SK-N-SH treated with all-trans-retinoic acid at 6 μM for 48 hours (cell line): ENCODE results near the gene PRKCB.
A peak's percentile ranks its signal among the peaks of the same experiment; 100 is the strongest.

Experiments
- ATAC-seq: fragments of 200-7000 bp; cut with Tn5 transposase; 3 replicates; pipeline ENCODE4 v1.9.1; 2020; ENCODE audit warnings: mild to moderate bottlenecking, moderate library complexity
- ARNTL ChIP-seq: fragments of 450-650 bp; formaldehyde crosslinking; IDR thresholded peaks from 2 replicates; pipeline ENCODE4 v1.5.0; 2020; ENCODE audit warnings: low read depth, mild to moderate bottlenecking, moderate library complexity, borderline replicate concordance
- BACH2 ChIP-seq: fragments of 250-450 bp; sonication (Bioruptor Pico); IDR thresholded peaks from 2 replicates; pipeline ENCODE4 v1.9.0; 2021; ENCODE audit warnings: mild to moderate bottlenecking, borderline replicate concordance
- CREB5 ChIP-seq: fragments of 250-450 bp; sonication (Bioruptor Pico); IDR thresholded peaks from 2 replicates; pipeline ENCODE4 v1.5.1; 2020; ENCODE audit warnings: low read depth, mild to moderate bottlenecking, moderate library complexity
- CSRNP3 ChIP-seq: fragments of 250-450 bp; sonication (Bioruptor Pico); IDR thresholded peaks from 2 replicates; pipeline ENCODE4 v1.5.1; 2021; ENCODE audit warnings: mild to moderate bottlenecking, moderate library complexity
- ESRRG ChIP-seq: fragments of 250-450 bp; sonication (Bioruptor Pico); IDR thresholded peaks from 2 replicates; pipeline ENCODE4 v1.6.1; 2021; ENCODE audit warnings: mild to moderate bottlenecking
- GLIS3 ChIP-seq: fragments of 250-450 bp; sonication (Bioruptor Pico); IDR thresholded peaks from 2 replicates; pipeline ENCODE4 v1.5.0; 2020; ENCODE audit warnings: mild to moderate bottlenecking, moderate library complexity
- ISL1 ChIP-seq: fragments of 250-450 bp; sonication (Bioruptor Pico); IDR thresholded peaks from 2 replicates; pipeline ENCODE4 v2.1.2; 2022; ENCODE audit warnings: mild to moderate bottlenecking, moderate library complexity
- OSR1 ChIP-seq: fragments of 250-450 bp; sonication (Bioruptor Pico); IDR thresholded peaks from 2 replicates; pipeline ENCODE4 v1.8.0; 2022; ENCODE audit warnings: moderate library complexity, mild to moderate bottlenecking, inconsistent platforms
- PATZ1 ChIP-seq: fragments of 250-450 bp; sonication (Bioruptor Pico); IDR thresholded peaks from 2 replicates; pipeline ENCODE4 v1.8.0; 2020; ENCODE audit warnings: mild to moderate bottlenecking, moderate library complexity, borderline replicate concordance
- POU6F1 ChIP-seq: fragments of 250-450 bp; sonication (Bioruptor Pico); IDR thresholded peaks from 2 replicates; pipeline ENCODE4 v1.8.0; 2021; ENCODE audit warnings: low read depth, mild to moderate bottlenecking, moderate library complexity, borderline replicate concordance
- PPARA ChIP-seq: fragments of 250-450 bp; sonication (Bioruptor Pico); IDR thresholded peaks from 2 replicates; pipeline ENCODE4 v1.5.0; 2020; ENCODE audit warnings: mild to moderate bottlenecking, borderline replicate concordance
- RARB ChIP-seq: fragments of 250-450 bp; sonication (Bioruptor Pico); IDR thresholded peaks from 2 replicates; pipeline ENCODE4 v1.8.0; 2021; ENCODE audit warnings: mild to moderate bottlenecking, moderate library complexity
- SNAI2 ChIP-seq: fragments of 250-450 bp; sonication (Bioruptor Pico); IDR thresholded peaks from 2 replicates; pipeline ENCODE4 v1.5.0; 2020; ENCODE audit warnings: mild to moderate bottlenecking, moderate library complexity
- TCF4 ChIP-seq: fragments of 250-450 bp; sonication (Bioruptor Pico); IDR thresholded peaks from 2 replicates; pipeline ENCODE4 v1.8.0; 2021; ENCODE audit warnings: mild to moderate bottlenecking, moderate library complexity, borderline replicate concordance
- TOX ChIP-seq: fragments of 250-450 bp; sonication (Bioruptor Pico); IDR thresholded peaks from 2 replicates; pipeline ENCODE4 v1.8.0; 2021; ENCODE audit warnings: mild to moderate bottlenecking, moderate library complexity, borderline replicate concordance
- ZC3H10 ChIP-seq: fragments of 250-450 bp; sonication (Bioruptor Pico); IDR thresholded peaks from 2 replicates; pipeline ENCODE4 v1.5.1; 2021; ENCODE audit warnings: mild to moderate bottlenecking, moderate library complexity
- ZFP3 ChIP-seq: fragments of 250-450 bp; sonication (Bioruptor Pico); IDR thresholded peaks from 2 replicates; pipeline ENCODE4 v1.5.0; 2020; ENCODE audit warnings: mild to moderate bottlenecking, moderate library complexity
- ZFP30 ChIP-seq: fragments of 450-650 bp; formaldehyde crosslinking; IDR thresholded peaks from 2 replicates; pipeline ENCODE4 v1.5.0; 2022; ENCODE audit warnings: mild to moderate bottlenecking, moderate library complexity
- ZNF565 ChIP-seq: fragments of 450-650 bp; formaldehyde crosslinking; conservative IDR thresholded peaks from 2 replicates; pipeline ENCODE4 v1.5.0; 2020; ENCODE audit warnings: low read depth, mild to moderate bottlenecking, moderate library complexity
- ZNF70 ChIP-seq: fragments of 450-650 bp; formaldehyde crosslinking; IDR thresholded peaks from 2 replicates; pipeline ENCODE4 v1.5.0; 2020; ENCODE audit warnings: mild to moderate bottlenecking, moderate library complexity
- ZNF8 ChIP-seq: fragments of 450-650 bp; formaldehyde crosslinking; IDR thresholded peaks from 2 replicates; pipeline ENCODE4 v1.5.0; 2020; ENCODE audit warnings: mild to moderate bottlenecking, moderate library complexity

PRKCB gene

GRCh38 chr16:24070851-24071250 is 235.1 kb downstream of the PRKCB start:
- ATAC-seq: peak; percentile 64
- TF ChIP-seq ZC3H10 (CRISPR knock-in tag): no peak
- no peak for TF ChIP-seq BACH2 (CRISPR knock-in tag)
- TF ChIP-seq CSRNP3 (CRISPR knock-in tag): no peak
- TF ChIP-seq GLIS3 (CRISPR knock-in tag): no peak
- TF ChIP-seq PATZ1 (CRISPR knock-in tag): no peak
- no peak for TF ChIP-seq ZNF565 (CRISPR knock-in tag)
- no peak for TF ChIP-seq ARNTL
- no peak for TF ChIP-seq ISL1 (CRISPR knock-in tag)
- TF ChIP-seq ZNF70: no peak
- no peak for TF ChIP-seq CREB5
- TF ChIP-seq ZNF8 (CRISPR knock-in tag): no peak
- TF ChIP-seq TOX: no peak
- TF ChIP-seq SNAI2: no peak
- no peak for TF ChIP-seq ZFP30 (CRISPR knock-in tag)
- no peak for TF ChIP-seq TCF4 (CRISPR knock-in tag)
- no peak for TF ChIP-seq PPARA
- TF ChIP-seq OSR1: no peak
- no peak for TF ChIP-seq RARB (CRISPR knock-in tag)
- no peak for TF ChIP-seq ZFP3
- TF ChIP-seq, all 23 proteins: peak for 0

GRCh38 chr16:24071666-24072360 is 236.0 kb downstream of the PRKCB start:
- ATAC-seq: no peak
- no peak for TF ChIP-seq BACH2 (CRISPR knock-in tag)
- no peak for TF ChIP-seq OSR1
- no peak for TF ChIP-seq ZNF70
- no peak for TF ChIP-seq GLIS3 (CRISPR knock-in tag)
- no peak for TF ChIP-seq ARNTL
- TF ChIP-seq ISL1 (CRISPR knock-in tag): no peak
- no peak for TF ChIP-seq ZFP30 (CRISPR knock-in tag)
- TF ChIP-seq TOX: no peak
- no peak for TF ChIP-seq ESRRG (CRISPR knock-in tag)
- no peak for TF ChIP-seq TCF4 (CRISPR knock-in tag)
- TF ChIP-seq ZNF565 (CRISPR knock-in tag): no peak
- no peak for TF ChIP-seq CREB5
- no peak for TF ChIP-seq ZNF8 (CRISPR knock-in tag)
- no peak for TF ChIP-seq POU6F1 (CRISPR knock-in tag)

GRCh38 chr16:24073321-24073720 is 237.5 kb downstream of the PRKCB start:
- TF ChIP-seq TCF4 (CRISPR knock-in tag): no peak
- no peak for TF ChIP-seq ESRRG (CRISPR knock-in tag)
- no peak for TF ChIP-seq PPARA
- no peak for TF ChIP-seq POU6F1 (CRISPR knock-in tag)
- no peak for ATAC-seq
